Measurements from ENCODE around the gene SSBP4. TPM values are rescaled to one million over a fixed set of nuclear protein-coding genes. Genes with fewer than 3 reads are reported as not detected.

SSBP4 gene
- total and polyA plus RNA-seq, 2 of the 4 experiments (the other 2 are of a cell fraction): 14.9 to 39.7 TPM

DNA sequence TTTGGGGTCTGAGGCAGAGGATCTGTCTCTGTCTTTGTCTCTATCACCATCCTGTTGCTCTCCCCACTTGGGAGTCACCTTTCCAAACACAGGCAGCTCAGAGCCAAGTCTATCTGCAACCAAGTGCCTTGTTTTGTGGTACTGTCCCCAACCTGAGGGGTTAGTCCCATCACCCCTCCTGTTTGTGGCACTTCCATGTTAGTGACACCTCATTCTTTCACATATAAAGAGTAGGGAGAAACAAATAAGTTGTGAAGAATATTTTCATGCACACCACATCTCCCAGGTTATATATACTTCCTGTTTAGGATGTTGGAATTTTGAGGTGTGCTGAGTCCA is 29.5 kb upstream of the SSBP4 start:
- ATAC-seq (ENCODE audit: low read depth) (no peak), DNase-seq (no peak)
- H3K18ac ChIP-seq (ENCODE audit: low read depth, low read length): no peak overlapping the region
- peaks cover 9% of the 10 kb centered on the region; the same call in 1 of the 2 replicates for H3K36me3 ChIP-seq (ENCODE audit: control insufficient read depth, insufficient read depth, low read length)
- no peaks in the 10 kb centered on the region for H3K27me3 ChIP-seq (ENCODE audit: control insufficient read depth, insufficient read depth, low read length)
- no peak overlapping the region for H3K23ac ChIP-seq (ENCODE audit: low read depth, low read length)
- peaks cover 0 to 34% of the 10 kb centered on the region in 2 experiments; a peak in 3 of 4 replicates for H3K79me1 ChIP-seq (ENCODE audit: low read depth in 1 of 2, low read length in 2 of 2)
- no peak overlapping the region for H3K14ac ChIP-seq (replicated peaks; ENCODE audit: low read depth, low read length)
- H3K56ac ChIP-seq (ENCODE audit: extremely low read depth, insufficient read depth, low read length): no peak overlapping the region
- H4K5ac ChIP-seq (ENCODE audit: low read depth, low read length): no peak overlapping the region
- H2BK5ac ChIP-seq (ENCODE audit: low read depth, low read length, poor library complexity, severe bottlenecking): no peak overlapping the region
- H3K9ac ChIP-seq (ENCODE audit: low read depth, low read length): no peak overlapping the region
- peaks cover 9% of the 10 kb centered on the region; the same call in 1 of the 2 replicates for H3K4me1 ChIP-seq (ENCODE audit: control insufficient read depth, insufficient read depth, low read length)
- BruUV-seq (replicated peaks): no TSS peak
- H2BK120ac ChIP-seq (ENCODE audit: low read depth, low read length): no peak overlapping the region
- H3K4me3 ChIP-seq (ENCODE audit: insufficient read depth, low read depth, low read length): no peak overlapping the region
- no peak overlapping the region for H3K4me2 ChIP-seq (ENCODE audit: low read depth, low read length)
- no peak overlapping the region for H3K4ac ChIP-seq (ENCODE audit: low read depth, low read length)
- H4K91ac ChIP-seq (ENCODE audit: insufficient read depth, low read depth, low read length): no peak overlapping the region
- peaks cover 24% of the 10 kb centered on the region for H4K20me1 ChIP-seq (ENCODE audit: insufficient read depth, low read length)
- no peaks in the 10 kb centered on the region for H3K9me3 ChIP-seq (ENCODE audit: control insufficient read depth, insufficient read depth, low read length)
- no peak overlapping the region for H3K27ac ChIP-seq (ENCODE audit: insufficient read depth, low read length)
- ChIA-PET CTCF (interaction anchor here (1.0 to 1.3 kb wide), 3 partner anchors 8 to 110 kb away, joined by 3 to 4 read pairs (median 3); partner anchors contain the start of gene LRRC25), POLR2A (ENCODE audit: unreplicated experiment) (no interaction called here)
- no peak overlapping the region for H2AK9ac ChIP-seq (replicated peaks; ENCODE audit: low read depth, low read length, poor library complexity)
- no peak overlapping the region for H4K8ac ChIP-seq (ENCODE audit: low read depth in 2 of 2, low read length in 2 of 2)
- no peak for TF ChIP-seq MXI1 (IDR thresholded peaks at IDR 0.05; ENCODE audit: borderline replicate concordance, low read depth, low read length)
- no peak for TF ChIP-seq FOS (IDR thresholded peaks at IDR 0.05; ENCODE audit: low read depth, low read length)
- no peak for TF ChIP-seq RFX5 (IDR thresholded peaks at IDR 0.05; ENCODE audit: low read depth, low read length)
- TF ChIP-seq, protein P1, sequence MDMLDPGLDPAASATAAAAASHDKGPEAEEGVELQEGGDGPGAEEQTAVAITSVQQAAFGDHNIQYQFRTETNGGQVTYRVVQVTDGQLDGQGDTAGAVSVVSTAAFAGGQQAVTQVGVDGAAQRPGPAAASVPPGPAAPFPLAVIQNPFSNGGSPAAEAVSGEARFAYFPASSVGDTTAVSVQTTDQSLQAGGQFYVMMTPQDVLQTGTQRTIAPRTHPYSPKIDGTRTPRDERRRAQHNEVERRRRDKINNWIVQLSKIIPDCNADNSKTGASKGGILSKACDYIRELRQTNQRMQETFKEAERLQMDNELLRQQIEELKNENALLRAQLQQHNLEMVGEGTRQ (IDR thresholded peaks at IDR 0.05; ENCODE audit: low read depth, low read length): no peak
- TF ChIP-seq MAZ (IDR thresholded peaks at IDR 0.05; ENCODE audit: borderline replicate concordance, low read depth, low read length): no peak
- TF ChIP-seq POLR2A (IDR thresholded peaks at IDR 0.05; ENCODE audit: low read depth, low read length): no peak
- TF ChIP-seq, protein P2, sequence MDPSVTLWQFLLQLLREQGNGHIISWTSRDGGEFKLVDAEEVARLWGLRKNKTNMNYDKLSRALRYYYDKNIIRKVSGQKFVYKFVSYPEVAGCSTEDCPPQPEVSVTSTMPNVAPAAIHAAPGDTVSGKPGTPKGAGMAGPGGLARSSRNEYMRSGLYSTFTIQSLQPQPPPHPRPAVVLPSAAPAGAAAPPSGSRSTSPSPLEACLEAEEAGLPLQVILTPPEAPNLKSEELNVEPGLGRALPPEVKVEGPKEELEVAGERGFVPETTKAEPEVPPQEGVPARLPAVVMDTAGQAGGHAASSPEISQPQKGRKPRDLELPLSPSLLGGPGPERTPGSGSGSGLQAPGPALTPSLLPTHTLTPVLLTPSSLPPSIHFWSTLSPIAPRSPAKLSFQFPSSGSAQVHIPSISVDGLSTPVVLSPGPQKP (IDR thresholded peaks at IDR 0.05; ENCODE audit: borderline replicate concordance, low read depth, low read length): no peak
- TF ChIP-seq, protein P3, sequence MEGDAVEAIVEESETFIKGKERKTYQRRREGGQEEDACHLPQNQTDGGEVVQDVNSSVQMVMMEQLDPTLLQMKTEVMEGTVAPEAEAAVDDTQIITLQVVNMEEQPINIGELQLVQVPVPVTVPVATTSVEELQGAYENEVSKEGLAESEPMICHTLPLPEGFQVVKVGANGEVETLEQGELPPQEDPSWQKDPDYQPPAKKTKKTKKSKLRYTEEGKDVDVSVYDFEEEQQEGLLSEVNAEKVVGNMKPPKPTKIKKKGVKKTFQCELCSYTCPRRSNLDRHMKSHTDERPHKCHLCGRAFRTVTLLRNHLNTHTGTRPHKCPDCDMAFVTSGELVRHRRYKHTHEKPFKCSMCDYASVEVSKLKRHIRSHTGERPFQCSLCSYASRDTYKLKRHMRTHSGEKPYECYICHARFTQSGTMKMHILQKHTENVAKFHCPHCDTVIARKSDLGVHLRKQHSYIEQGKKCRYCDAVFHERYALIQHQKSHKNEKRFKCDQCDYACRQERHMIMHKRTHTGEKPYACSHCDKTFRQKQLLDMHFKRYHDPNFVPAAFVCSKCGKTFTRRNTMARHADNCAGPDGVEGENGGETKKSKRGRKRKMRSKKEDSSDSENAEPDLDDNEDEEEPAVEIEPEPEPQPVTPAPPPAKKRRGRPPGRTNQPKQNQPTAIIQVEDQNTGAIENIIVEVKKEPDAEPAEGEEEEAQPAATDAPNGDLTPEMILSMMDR (conservative IDR thresholded peaks at IDR 0.05; ENCODE audit: low read depth, low read length): no peak
- intact Hi-C loops (cut with micrococcal nuclease) (no loop called here), in situ Hi-C loops (cut with MboI; ENCODE audit: low sequenced_read_pairs) (no loop called here), dilution Hi-C loops (cut with HindIII; ENCODE audit: low sequenced_read_pairs, unreplicated experiment) (no loop called here)
- H2AFZ ChIP-seq (replicated peaks; ENCODE audit: low read length, poor library complexity): no peak overlapping the region
- H3K9me1 ChIP-seq (ENCODE audit: insufficient read depth, low read length): peaks cover 5% of the 10 kb centered on the region; the same call in 1 of the 2 replicates
- H2BK15ac ChIP-seq (ENCODE audit: low read depth, low read length): no peak overlapping the region; the same call in 2 of the 3 replicates
- H2BK20ac ChIP-seq (ENCODE audit: low read depth, low read length): no peak overlapping the region
- H2AK5ac ChIP-seq (ENCODE audit: low read depth, low read length): no peak overlapping the region
